ENCODE results near the gene CDH4. TPM values are rescaled to one million over a fixed set of nuclear protein-coding genes. Genes with fewer than 3 reads are reported as not detected.

CDH4 gene
- total RNA-seq, 1 donor from 2014 or later = 12.1 TPM

- DNase-seq (ENCODE audit: low read depth) (peak; percentile 82), FAIRE-seq (no peak)
- Histone ChIP-seq H3K27me3 (ENCODE audit: control insufficient read depth, insufficient read depth, low read length) (no peaks in the 10 kb centered on the region), H3K36me3 (ENCODE audit: control insufficient read depth, insufficient read depth, low read length) (no peaks in the 10 kb centered on the region), H3K4me3 (ENCODE audit: low read depth, low read length) (no peak overlapping the region)
- TF ChIP-seq CTCF (IDR thresholded peaks at IDR 0.05; ENCODE audit: insufficient read depth, low read length, severe bottlenecking) = no peak
These were observed 184.7 kb downstream of the CDH4 start for GRCh38 chr20:61436667-61437279.

DNA sequence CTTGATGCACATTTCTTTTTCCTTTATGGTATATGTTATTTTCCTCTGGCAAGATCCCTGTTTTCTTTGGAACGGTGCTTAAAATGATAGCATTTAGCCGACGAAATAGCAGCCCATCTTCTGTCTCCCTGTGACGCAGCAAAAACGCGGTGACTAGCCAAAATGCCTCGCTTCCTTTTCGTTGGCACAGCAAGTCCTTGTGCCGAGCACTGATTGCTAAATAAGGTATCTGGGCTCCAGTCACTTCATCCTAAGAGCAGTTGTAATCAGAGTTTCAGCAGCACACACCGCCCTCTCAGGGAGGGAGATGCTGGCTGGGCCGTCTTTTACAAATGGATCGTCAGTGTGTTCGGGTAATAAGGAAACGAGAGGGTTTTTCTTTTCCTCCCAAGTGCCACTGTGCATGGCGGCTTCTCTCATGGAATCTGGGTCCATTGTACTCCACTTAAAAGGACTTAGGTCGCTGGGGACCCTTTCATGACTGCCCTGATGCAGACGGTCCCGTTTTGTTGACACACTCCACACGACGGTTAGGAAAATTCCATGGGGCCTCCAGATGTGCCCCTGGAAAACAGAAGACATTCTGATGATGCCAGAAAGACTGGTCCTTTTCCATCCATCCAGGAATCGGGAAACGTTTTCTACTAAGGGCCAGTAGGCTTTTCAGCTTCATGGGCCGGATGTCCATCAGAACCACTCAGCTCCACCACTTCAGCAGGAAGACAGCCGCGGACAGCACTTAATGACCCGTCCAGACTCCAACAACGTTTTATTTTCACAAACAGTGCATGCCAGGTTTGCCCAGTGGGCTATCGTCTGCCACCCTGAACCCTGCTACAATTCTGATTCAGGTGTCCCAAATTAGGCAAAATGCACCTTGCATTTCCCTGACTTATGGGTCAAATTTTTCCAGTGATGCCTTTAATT, 185.5 kb downstream of the CDH4 start:
- no peak for TF ChIP-seq CTCF (IDR thresholded peaks at IDR 0.05; ENCODE audit: insufficient read depth, low read length, severe bottlenecking)
- Histone ChIP-seq H3K36me3 (ENCODE audit: control insufficient read depth, insufficient read depth, low read length) (no peaks in the 10 kb centered on the region), H3K4me3 (ENCODE audit: low read depth, low read length) (no peak overlapping the region), H3K27me3 (ENCODE audit: control insufficient read depth, insufficient read depth, low read length) (no peaks in the 10 kb centered on the region)
- FAIRE-seq (peak; percentile 23), DNase-seq (ENCODE audit: low read depth) (peak; percentile 41)

GRCh38 chr20:61438285-61438684, 186.2 kb downstream of the CDH4 start:
- TF ChIP-seq CTCF (IDR thresholded peaks at IDR 0.05; ENCODE audit: insufficient read depth, low read length, severe bottlenecking) = no peak

DNA sequence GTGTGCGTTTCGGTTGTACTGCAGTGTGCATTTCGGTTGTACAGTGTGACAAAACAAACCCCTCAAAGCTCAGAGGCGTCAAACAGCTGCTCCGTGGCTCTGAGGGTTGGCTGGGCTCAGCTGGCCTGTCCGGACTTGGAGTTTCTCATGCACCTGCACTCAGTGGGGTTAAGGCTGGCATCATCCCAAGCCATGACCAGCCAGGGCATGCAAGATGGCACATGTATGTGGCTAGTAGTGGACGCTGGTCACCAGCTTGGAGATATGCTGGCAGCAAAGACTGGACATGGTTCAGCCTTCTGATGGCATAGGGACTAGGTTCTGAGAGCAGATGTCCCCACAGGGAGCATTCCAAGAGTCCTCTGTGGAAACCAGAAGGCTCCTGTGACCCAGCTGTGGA, 187.2 kb downstream of the CDH4 start:
- no peak overlapping the region for H3K4me3 ChIP-seq (ENCODE audit: low read depth, low read length)
- H3K27me3 ChIP-seq (ENCODE audit: control insufficient read depth, insufficient read depth, low read length) = no peaks in the 10 kb centered on the region
- no peaks in the 10 kb centered on the region for H3K36me3 ChIP-seq (ENCODE audit: control insufficient read depth, insufficient read depth, low read length)
- FAIRE-seq (no peak), DNase-seq (ENCODE audit: low read depth) (peak; percentile 5)
- TF ChIP-seq CTCF (IDR thresholded peaks at IDR 0.05; ENCODE audit: insufficient read depth, low read length, severe bottlenecking) = no peak

More at GRCh38 chr20:61438285-61438684, 186.2 kb downstream of the CDH4 start:
- Histone ChIP-seq H3K36me3 (ENCODE audit: control insufficient read depth, insufficient read depth, low read length) (no peaks in the 10 kb centered on the region), H3K4me3 (ENCODE audit: low read depth, low read length) (no peak overlapping the region), H3K27me3 (ENCODE audit: control insufficient read depth, insufficient read depth, low read length) (no peaks in the 10 kb centered on the region)
- FAIRE-seq (no peak), DNase-seq (ENCODE audit: low read depth) (no peak)

GRCh38 chr20:61440548-61441055, 188.5 kb downstream of the CDH4 start:
- DNase-seq (ENCODE audit: low read depth) = no peak
- Histone ChIP-seq H3K36me3 (ENCODE audit: control insufficient read depth, insufficient read depth, low read length) (no peaks in the 10 kb centered on the region), H3K27me3 (ENCODE audit: control insufficient read depth, insufficient read depth, low read length) (no peaks in the 10 kb centered on the region), H3K4me3 (ENCODE audit: low read depth, low read length) (no peak overlapping the region)
- FAIRE-seq = no peak
- TF ChIP-seq CTCF (IDR thresholded peaks at IDR 0.05; ENCODE audit: insufficient read depth, low read length, severe bottlenecking) = no peak
